GM18951 (cell line): Measurements from ENCODE around the gene CAPN10.
"Not testable (repeated sequence)": the region's sequence is repeated elsewhere in the genome, so short reads cannot be mapped to it uniquely, and the experiment has no call there.

Source experiments
- POLR2A ChIP-seq: IDR thresholded peaks from 4 replicates; pipeline ENCODE4 v1.6.1; 2011; ENCODE audit warnings: mild to moderate bottlenecking; ENCODE audit not compliant: insufficient read length, insufficient read depth; ENCODE audit errors: extremely low read depth
- in situ Hi-C: fragments of 300-500 bp; cut with MboI; formaldehyde crosslinking; loops from one replicate; pipeline ENCODE4 v1.12.0; 2022; ENCODE audit warnings: low sequenced_read_pairs, mixed read lengths, inconsistent platforms; ENCODE audit not compliant: unreplicated experiment

CAPN10 gene, protein sequence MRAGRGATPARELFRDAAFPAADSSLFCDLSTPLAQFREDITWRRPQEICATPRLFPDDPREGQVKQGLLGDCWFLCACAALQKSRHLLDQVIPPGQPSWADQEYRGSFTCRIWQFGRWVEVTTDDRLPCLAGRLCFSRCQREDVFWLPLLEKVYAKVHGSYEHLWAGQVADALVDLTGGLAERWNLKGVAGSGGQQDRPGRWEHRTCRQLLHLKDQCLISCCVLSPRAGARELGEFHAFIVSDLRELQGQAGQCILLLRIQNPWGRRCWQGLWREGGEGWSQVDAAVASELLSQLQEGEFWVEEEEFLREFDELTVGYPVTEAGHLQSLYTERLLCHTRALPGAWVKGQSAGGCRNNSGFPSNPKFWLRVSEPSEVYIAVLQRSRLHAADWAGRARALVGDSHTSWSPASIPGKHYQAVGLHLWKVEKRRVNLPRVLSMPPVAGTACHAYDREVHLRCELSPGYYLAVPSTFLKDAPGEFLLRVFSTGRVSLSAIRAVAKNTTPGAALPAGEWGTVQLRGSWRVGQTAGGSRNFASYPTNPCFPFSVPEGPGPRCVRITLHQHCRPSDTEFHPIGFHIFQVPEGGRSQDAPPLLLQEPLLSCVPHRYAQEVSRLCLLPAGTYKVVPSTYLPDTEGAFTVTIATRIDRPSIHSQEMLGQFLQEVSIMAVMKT

DNA sequence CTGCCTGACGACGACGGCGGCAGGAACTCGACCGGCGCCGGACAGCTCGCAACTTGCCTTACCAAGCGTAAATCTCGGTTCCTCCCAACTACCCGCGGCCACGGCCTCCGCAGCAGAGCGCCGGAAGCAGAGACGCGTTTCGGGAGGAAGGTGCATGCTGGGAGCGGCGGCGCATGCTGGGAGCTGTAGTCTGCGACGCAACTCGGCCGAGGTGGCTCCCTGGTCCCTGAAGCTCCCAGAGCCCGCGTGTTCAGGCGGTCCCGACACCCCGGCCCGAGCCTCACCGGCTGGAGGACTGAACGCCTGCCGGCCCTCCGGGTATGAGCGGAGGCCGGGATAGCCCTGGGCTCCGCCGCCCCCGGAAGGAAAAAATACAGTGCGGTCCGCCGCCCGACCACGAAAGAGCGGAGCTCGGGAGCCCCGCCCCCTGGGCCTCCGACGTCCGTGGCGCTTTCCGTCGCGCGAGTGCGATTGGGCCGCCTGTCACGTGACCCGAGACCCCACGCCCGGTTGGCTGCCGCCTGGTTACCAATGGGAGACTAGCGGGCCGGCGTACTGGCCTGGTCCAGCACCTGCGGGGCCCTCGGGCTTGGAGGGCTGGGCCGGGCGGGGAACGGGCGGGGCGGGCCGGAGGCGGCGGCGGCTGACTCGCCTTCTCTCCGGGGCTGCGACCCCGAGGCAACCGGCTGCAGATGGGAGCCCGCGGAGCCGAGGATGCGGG, at the start of gene CAPN10:
TSS of gene CAPN10 (plus strand) at position 537 of the 721 bp plus-strand sequence. CDS start at position 715, 178 bp downstream.
- TF ChIP-seq POLR2A: peak; percentile 78
- in situ Hi-C loops: no loop called here

- no peak for TF ChIP-seq POLR2A
- in situ Hi-C loops: no loop called here
These were observed 48.3 kb upstream of the CAPN10 start for GRCh38 chr2:240538031-240538780.

- in situ Hi-C loops: not testable (repeated sequence)
These were observed 47.4 kb upstream of the CAPN10 start for GRCh38 chr2:240539101-240539500.

- TF ChIP-seq POLR2A: no peak
- in situ Hi-C loops: no loop called here
These were observed 46.6 kb upstream of the CAPN10 start for GRCh38 chr2:240539906-240540305.

GRCh38 chr2:240551288-240551687, 35.2 kb upstream of the CAPN10 start:
- no peak for TF ChIP-seq POLR2A
- in situ Hi-C loops: no loop called here

DNA sequence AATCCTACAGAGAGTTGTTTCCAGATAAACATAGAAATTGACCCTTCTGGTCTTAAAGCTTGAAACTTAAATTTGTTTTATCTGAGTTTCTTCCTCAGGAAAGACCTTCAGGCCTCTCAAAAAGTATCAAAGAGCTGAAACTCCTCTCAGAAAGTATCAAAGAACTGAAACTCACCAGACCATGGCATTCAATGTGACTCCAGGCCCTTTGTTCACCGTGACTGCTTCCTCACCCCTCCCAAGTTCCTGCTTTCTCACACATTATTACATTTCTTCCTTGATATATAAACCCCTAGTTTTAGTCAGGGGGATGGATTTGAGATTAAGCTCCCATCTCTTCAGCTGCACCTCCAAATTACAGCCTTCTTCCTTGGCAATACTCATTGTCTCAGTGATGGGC, 34.7 kb upstream of the CAPN10 start:
- TF ChIP-seq POLR2A: no peak
- in situ Hi-C loops: no loop called here

GRCh38 chr2:240553956-240554480, 32.5 kb upstream of the CAPN10 start:
- no peak for TF ChIP-seq POLR2A
- in situ Hi-C loops: no loop called here

GRCh38 chr2:240554767-240555493, 31.6 kb upstream of the CAPN10 start:
- in situ Hi-C loops: no loop called here
- no peak for TF ChIP-seq POLR2A

GRCh38 chr2:240555541-240556250, 30.8 kb upstream of the CAPN10 start:
- in situ Hi-C loops: no loop called here
- TF ChIP-seq POLR2A: no peak

- TF ChIP-seq POLR2A: no peak
- in situ Hi-C loops: no loop called here
These were observed 29.9 kb upstream of the CAPN10 start for GRCh38 chr2:240556553-240557100.

DNA sequence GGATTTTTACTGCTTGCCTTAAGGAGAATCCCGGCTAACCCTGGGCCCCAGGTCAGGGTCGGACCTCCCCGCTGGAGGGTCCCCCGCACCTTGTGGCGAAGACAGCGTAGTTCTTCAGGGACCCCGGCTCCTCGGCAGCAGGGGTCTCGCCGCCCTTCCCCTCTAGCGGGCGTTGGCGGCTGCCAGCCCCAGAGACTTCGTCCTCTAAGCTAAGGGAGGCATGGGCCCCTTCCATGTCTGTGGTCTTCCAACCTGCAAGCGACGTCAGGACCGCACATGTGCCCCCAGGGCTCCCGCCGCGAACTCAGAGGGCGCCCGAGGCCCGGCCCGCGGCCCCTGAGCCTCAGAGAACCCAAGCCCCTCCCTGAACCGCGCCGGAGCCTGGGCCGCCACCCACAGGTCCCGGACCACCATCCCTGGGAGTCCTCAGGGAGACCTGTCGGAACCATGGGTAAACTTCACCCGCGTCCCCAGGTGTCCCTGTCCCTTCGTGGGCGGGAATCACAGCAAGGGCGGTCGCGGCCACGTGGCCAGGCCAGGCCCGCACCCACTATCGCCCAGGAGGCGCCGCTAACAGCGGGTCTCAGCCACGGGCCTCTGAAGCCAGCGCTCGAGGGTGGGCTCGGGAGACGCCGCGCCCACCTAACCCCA, 29.3 kb upstream of the CAPN10 start:
- in situ Hi-C loops: no loop called here
- no peak for TF ChIP-seq POLR2A
